Ramos (cell line): ENCODE measurements around the gene FAM20A.

ENCODE experiments used
- in situ Hi-C: fragments of 300-500 bp; cut with MboI; formaldehyde crosslinking; loops from one replicate; pipeline ENCODE4 v1.14.3; 2022; ENCODE audit warnings: low sequenced_read_pairs; ENCODE audit not compliant: unreplicated experiment

The FAM20A gene

GRCh38 chr17:68507576-68507975 is 93.6 kb downstream of the FAM20A start:
- in situ Hi-C loops: no loop called here

GRCh38 chr17:68505951-68506350 is 95.2 kb downstream of the FAM20A start:
- in situ Hi-C loops: no loop called here

- in situ Hi-C loops: no loop called here
Measured at GRCh38 chr17:68501074-68501473, 100.1 kb downstream of the FAM20A start.

- in situ Hi-C loops: loop anchor here (25.0 kb wide), 1 partner anchor 1137 kb away; the partner anchor contains the start of gene PSMD12
Measured at GRCh38 chr17:68499587-68499986, 101.6 kb downstream of the FAM20A start.

- in situ Hi-C loops: loop anchor here (25.0 kb wide), 1 partner anchor 1136 kb away; the partner anchor contains the start of gene PSMD12
Measured at GRCh38 chr17:68498479-68499326, 102.5 kb downstream of the FAM20A start.

GRCh38 chr17:68497885-68498319 is 103.3 kb downstream of the FAM20A start:
- in situ Hi-C loops: loop anchor here (25.0 kb wide), 1 partner anchor 1136 kb away; the partner anchor contains the start of gene PSMD12

GRCh38 chr17:68495081-68495480 is 106.1 kb downstream of the FAM20A start:
- in situ Hi-C loops: loop anchor here (25.0 kb wide), 1 partner anchor 1133 kb away; the partner anchor contains the start of gene PSMD12

GRCh38 chr17:68492394-68493054 is 108.6 kb downstream of the FAM20A start:
- in situ Hi-C loops: loop anchor here (25.0 kb wide), 1 partner anchor 1130 kb away; the partner anchor contains the start of gene PSMD12

- in situ Hi-C loops: loop anchor here (25.0 kb wide), 1 partner anchor 1129 kb away; the partner anchor contains the start of gene PSMD12
Measured at GRCh38 chr17:68491381-68492231, 109.6 kb downstream of the FAM20A start.

GRCh38 chr17:68489919-68490318 is 111.2 kb downstream of the FAM20A start:
- in situ Hi-C loops: loop anchor here (25.0 kb wide), 1 partner anchor 1128 kb away; the partner anchor contains the start of gene PSMD12
